ENCODE measurements around the gene FAM50B. TPM values are rescaled to one million over a fixed set of nuclear protein-coding genes. Genes with fewer than 3 reads are reported as not detected.
A peak's percentile ranks its signal among the peaks of the same experiment; 100 is the strongest.

Gene FAM50B
- total and polyA plus RNA-seq, 2 experiments from 2014 or later, result 1.1 to 1.6 TPM

DNA sequence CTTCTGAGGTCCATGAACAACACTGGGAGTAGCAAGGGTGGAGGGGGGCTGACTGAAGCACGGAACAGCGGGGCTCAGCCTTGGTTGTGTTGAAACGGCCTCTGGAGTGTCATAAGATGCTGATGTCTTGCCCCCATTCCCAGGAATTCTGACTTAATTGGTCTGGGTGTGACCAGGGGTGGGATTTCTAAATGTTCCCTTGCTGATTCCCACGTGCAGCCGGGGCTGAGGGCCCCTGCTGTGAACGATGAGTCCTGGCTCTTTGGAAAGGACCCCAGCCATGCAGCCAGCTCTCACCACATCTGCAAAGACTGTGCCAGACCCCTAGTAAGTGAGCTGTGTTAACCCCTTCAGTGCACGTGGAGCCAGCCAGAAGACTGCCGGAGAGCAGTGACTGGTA lies 28.6 kb upstream of the FAM50B start:
- H3K27ac ChIP-seq, result peak overlapping the region; percentile 23
- DNase-seq (ENCODE audit: low spot score), result no peak
- no peak overlapping the region for H2AFZ ChIP-seq
- H3K4me3 ChIP-seq, result no peak overlapping the region
- WGBS (ENCODE audit: low lambda C conversion rate, missing lambda C conversion rate), result 53% methylated on average over 8 of the region's 8 CpGs
- H3K9me2 ChIP-seq (replicated peaks; ENCODE audit: insufficient read depth), result no peaks in the 10 kb centered on the region
- no peak overlapping the region for H3K4me2 ChIP-seq
- no peaks in the 10 kb centered on the region for H3K36me3 ChIP-seq (replicated peaks; ENCODE audit: insufficient read depth, low read depth)
- no peaks in the 10 kb centered on the region for H3K9me3 ChIP-seq (ENCODE audit: low read depth)
- no peaks in the 10 kb centered on the region for H4K20me1 ChIP-seq (ENCODE audit: insufficient read depth, poor library complexity, severe bottlenecking)
- H3K27me3 ChIP-seq, result no peaks in the 10 kb centered on the region
- no peaks in the 10 kb centered on the region for H3K79me2 ChIP-seq
- no peak for TF ChIP-seq EZH2 (IDR thresholded peaks at IDR 0.05; ENCODE audit: borderline replicate concordance)
- TF ChIP-seq, protein P1, sequence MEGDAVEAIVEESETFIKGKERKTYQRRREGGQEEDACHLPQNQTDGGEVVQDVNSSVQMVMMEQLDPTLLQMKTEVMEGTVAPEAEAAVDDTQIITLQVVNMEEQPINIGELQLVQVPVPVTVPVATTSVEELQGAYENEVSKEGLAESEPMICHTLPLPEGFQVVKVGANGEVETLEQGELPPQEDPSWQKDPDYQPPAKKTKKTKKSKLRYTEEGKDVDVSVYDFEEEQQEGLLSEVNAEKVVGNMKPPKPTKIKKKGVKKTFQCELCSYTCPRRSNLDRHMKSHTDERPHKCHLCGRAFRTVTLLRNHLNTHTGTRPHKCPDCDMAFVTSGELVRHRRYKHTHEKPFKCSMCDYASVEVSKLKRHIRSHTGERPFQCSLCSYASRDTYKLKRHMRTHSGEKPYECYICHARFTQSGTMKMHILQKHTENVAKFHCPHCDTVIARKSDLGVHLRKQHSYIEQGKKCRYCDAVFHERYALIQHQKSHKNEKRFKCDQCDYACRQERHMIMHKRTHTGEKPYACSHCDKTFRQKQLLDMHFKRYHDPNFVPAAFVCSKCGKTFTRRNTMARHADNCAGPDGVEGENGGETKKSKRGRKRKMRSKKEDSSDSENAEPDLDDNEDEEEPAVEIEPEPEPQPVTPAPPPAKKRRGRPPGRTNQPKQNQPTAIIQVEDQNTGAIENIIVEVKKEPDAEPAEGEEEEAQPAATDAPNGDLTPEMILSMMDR (IDR thresholded peaks at IDR 0.05; ENCODE audit: poor library complexity), result no peak
- no peak for TF ChIP-seq EZH2phosphoT487 (IDR thresholded peaks at IDR 0.05; ENCODE audit: low read depth, severe bottlenecking, unreplicated experiment)
- peaks cover 15% of the 10 kb centered on the region for H3K4me1 ChIP-seq (ENCODE audit: insufficient read depth)

DNA sequence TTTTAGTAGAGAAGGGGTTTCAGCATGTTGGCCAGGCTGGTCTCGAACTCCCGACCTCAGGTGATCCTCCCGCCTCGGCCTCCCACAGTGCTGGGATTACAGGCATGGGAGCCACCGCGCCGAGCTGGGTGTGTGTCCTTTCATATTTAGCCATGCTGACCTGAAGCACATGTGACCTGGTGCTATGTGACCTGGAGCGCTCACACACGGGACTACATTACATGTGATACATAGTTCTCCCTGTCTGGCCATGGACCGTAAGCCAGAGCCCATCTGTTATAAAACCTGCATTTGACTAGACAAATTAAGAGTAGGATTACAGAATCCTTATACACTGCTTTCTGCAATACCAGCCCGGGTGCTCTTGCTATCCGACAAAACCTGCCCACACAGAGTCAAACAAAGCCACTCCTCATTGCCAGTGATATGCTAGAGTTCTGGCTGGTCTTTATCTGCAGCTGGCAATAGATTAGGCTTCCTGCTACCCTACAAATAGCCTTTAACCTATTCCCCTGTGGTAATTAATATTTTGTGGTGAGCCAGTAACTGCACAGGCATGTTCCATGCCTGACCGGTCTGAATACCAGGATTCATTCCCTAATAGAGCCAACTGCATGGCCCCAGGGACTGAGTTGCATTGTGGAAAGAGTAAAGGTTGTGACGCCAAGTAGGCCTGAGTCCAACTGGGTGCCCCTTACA lies 26.3 kb upstream of the FAM50B start:
- no peak overlapping the region for H3K4me3 ChIP-seq
- no peaks in the 10 kb centered on the region for H3K9me2 ChIP-seq (replicated peaks; ENCODE audit: insufficient read depth)
- H2AFZ ChIP-seq, result no peak overlapping the region
- no peaks in the 10 kb centered on the region for H3K36me3 ChIP-seq (replicated peaks; ENCODE audit: insufficient read depth, low read depth)
- DNase-seq (ENCODE audit: low spot score), result no peak
- H3K79me2 ChIP-seq, result no peaks in the 10 kb centered on the region
- peaks cover 16% of the 10 kb centered on the region for H3K4me1 ChIP-seq (ENCODE audit: insufficient read depth)
- 87% methylated on average over 14 of the region's 14 CpGs for WGBS (ENCODE audit: low lambda C conversion rate, missing lambda C conversion rate)
- H3K27me3 ChIP-seq, result no peaks in the 10 kb centered on the region
- no peak for TF ChIP-seq EZH2phosphoT487 (IDR thresholded peaks at IDR 0.05; ENCODE audit: low read depth, severe bottlenecking, unreplicated experiment)
- no peak for TF ChIP-seq EZH2 (IDR thresholded peaks at IDR 0.05; ENCODE audit: borderline replicate concordance)
- TF ChIP-seq, protein P1 (IDR thresholded peaks at IDR 0.05; ENCODE audit: poor library complexity), result no peak
- H3K27ac ChIP-seq, result no peak overlapping the region
- no peaks in the 10 kb centered on the region for H3K9me3 ChIP-seq (ENCODE audit: low read depth)
- H4K20me1 ChIP-seq (ENCODE audit: insufficient read depth, poor library complexity, severe bottlenecking), result no peaks in the 10 kb centered on the region
- H3K4me2 ChIP-seq, result no peak overlapping the region

DNA sequence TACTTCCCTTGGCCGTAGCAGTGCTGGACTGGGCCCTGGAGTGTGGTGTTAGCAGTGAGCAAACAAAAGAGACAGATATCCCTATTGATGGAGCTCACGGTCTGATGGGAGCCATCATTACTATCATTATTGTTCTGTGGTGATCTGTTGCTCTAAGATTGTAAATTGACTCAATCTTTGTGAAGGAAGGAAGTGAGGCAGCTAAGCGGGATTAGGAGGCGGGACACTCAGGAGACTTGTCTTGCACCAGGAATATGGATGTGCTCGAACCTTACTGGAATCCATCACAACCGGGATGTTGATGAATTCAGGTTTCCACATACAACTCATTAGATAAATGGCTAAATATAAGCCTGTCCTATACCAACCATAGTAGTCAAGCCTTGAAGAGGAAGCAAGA lies 25.5 kb upstream of the FAM50B start:
- H3K4me1 ChIP-seq (ENCODE audit: insufficient read depth), result peaks cover 16% of the 10 kb centered on the region

More for the DNA sequence above, 25.5 kb upstream of the FAM50B start:
- Histone ChIP-seq H4K20me1 (ENCODE audit: insufficient read depth, poor library complexity, severe bottlenecking) (no peaks in the 10 kb centered on the region), H2AFZ (no peak overlapping the region), H3K9me2 (replicated peaks; ENCODE audit: insufficient read depth) (no peaks in the 10 kb centered on the region), H3K4me3 (no peak overlapping the region), H3K79me2 (no peaks in the 10 kb centered on the region), H3K9me3 (ENCODE audit: low read depth) (no peaks in the 10 kb centered on the region), H3K27me3 (no peaks in the 10 kb centered on the region), H3K27ac (no peak overlapping the region), H3K36me3 (replicated peaks; ENCODE audit: insufficient read depth, low read depth) (no peaks in the 10 kb centered on the region), H3K4me2 (no peak overlapping the region)
- TF ChIP-seq EZH2phosphoT487 (IDR thresholded peaks at IDR 0.05; ENCODE audit: low read depth, severe bottlenecking, unreplicated experiment), result no peak
- no peak for TF ChIP-seq EZH2 (IDR thresholded peaks at IDR 0.05; ENCODE audit: borderline replicate concordance)
- TF ChIP-seq, protein P1 (IDR thresholded peaks at IDR 0.05; ENCODE audit: poor library complexity), result no peak
- WGBS (ENCODE audit: low lambda C conversion rate, missing lambda C conversion rate), result 91% methylated on average over 6 of the region's 6 CpGs
- DNase-seq (ENCODE audit: low spot score), result no peak
